Fibroblast of lung (primary cell): ENCODE results near the gene TTYH2. TPM values are rescaled to one million over a fixed set of nuclear protein-coding genes. Genes with fewer than 3 reads are reported as not detected.

Experiments used
- DNase-seq, 2 donors: peaks; one replicate each; pipeline versions ENCODE4 v3.0.0 to v3.0.0-alpha.2; 2010; ENCODE audit warnings: low read depth in 2 of 2
- H2AFZ ChIP-seq: 2 replicates; pipeline ENCODE4 v1.5.1; 2012; ENCODE audit warnings: low read length, control low read depth, inconsistent platforms
- H3K27ac ChIP-seq: 2 replicates; pipeline ENCODE4 v1.5.1; 2011; ENCODE audit warnings: low read length, control low read depth; ENCODE audit not compliant: insufficient read depth
- H3K27me3 ChIP-seq: 2 replicates; pipeline ENCODE4 v1.5.1; 2011; ENCODE audit warnings: mild to moderate bottlenecking, low read length; ENCODE audit not compliant: control insufficient read depth, insufficient read depth
- H3K36me3 ChIP-seq: 2 replicates; pipeline ENCODE4 v1.5.1; 2011; ENCODE audit warnings: low read length; ENCODE audit not compliant: control insufficient read depth, insufficient read depth
- H3K4me1 ChIP-seq: 2 replicates; pipeline ENCODE4 v1.5.1; 2011; ENCODE audit warnings: low read length; ENCODE audit not compliant: control insufficient read depth, insufficient read depth; ENCODE audit errors: extremely low read depth
- H3K4me2 ChIP-seq: 2 replicates; pipeline ENCODE4 v1.5.1; 2011; ENCODE audit warnings: low read length, control low read depth; ENCODE audit not compliant: insufficient read depth; ENCODE audit errors: extremely low read depth
- H3K4me3 ChIP-seq, 4 experiments: fragments of 200-600 bp in 1 of 4; sonication (generic) in 1 of 4; replicated peaks in 1 of 4; 2 replicates each; pipeline ENCODE4 v1.5.1; 2011 to 2016; ENCODE audit warnings: low read length in 4 of 4, low read depth in 3 of 4, mild to moderate bottlenecking in 3 of 4, control low read depth in 2 of 4, inconsistent platforms in 1 of 4, mixed read lengths in 1 of 4; ENCODE audit not compliant: insufficient read depth in 1 of 4; ENCODE audit errors: control extremely low read depth in 1 of 4
- H3K79me2 ChIP-seq: 2 replicates; pipeline ENCODE4 v1.5.1; 2012; ENCODE audit warnings: mild to moderate bottlenecking, low read length, inconsistent platforms; ENCODE audit not compliant: control insufficient read depth, insufficient read depth
- H3K9ac ChIP-seq: 2 replicates; pipeline ENCODE4 v1.5.1; 2011; ENCODE audit warnings: mild to moderate bottlenecking, low read length, control low read depth; ENCODE audit not compliant: insufficient read depth
- H3K9me3 ChIP-seq: 2 replicates; pipeline ENCODE4 v1.5.1; 2012; ENCODE audit warnings: low read depth, low read length; ENCODE audit not compliant: control insufficient read depth, insufficient read depth
- H4K20me1 ChIP-seq: 2 replicates; pipeline ENCODE4 v1.5.1; 2011; ENCODE audit warnings: low read length; ENCODE audit not compliant: control insufficient read depth, insufficient read depth; ENCODE audit errors: extremely low read depth
- EZH2 ChIP-seq: IDR thresholded peaks from 2 replicates; pipeline ENCODE4 v1.5.1; 2012; ENCODE audit warnings: low read length, control low read depth, mild to moderate bottlenecking; ENCODE audit errors: missing control alignments
- polyA plus RNA-seq, 2 donors: library from polyadenylated mRNA; depleted of rRNA in 1 of 2; stranded (reverse) in 1 of 2; unstranded in 1 of 2; fragments of >200 nt; gene quantifications; 2 replicates each; pipeline ENCODE4 v1.2.1, GENCODE V29; 2011 to 2012; ENCODE audit warnings: missing spikeins in 1 of 2
- total RNA-seq: library from RNA; depleted of rRNA; stranded (reverse); fragments of >200 nt; gene quantifications from 2 replicates; pipeline ENCODE4 v1.2.1, GENCODE V29; 2014
- TF ChIP-seq, protein P1 (sequence below), 2 donors: IDR thresholded peaks in 1 of 2; conservative IDR thresholded peaks in 1 of 2; 1 replicate in 1 of 2; 2 replicates in 1 of 2; pipeline ENCODE4 v1.5.1; 2011 to 2012; ENCODE audit warnings: low read length in 2 of 2, control low read depth in 1 of 2, inconsistent platforms in 1 of 2, low read depth in 1 of 2, mild to moderate bottlenecking in 1 of 2

Gene TTYH2
- total and polyA plus RNA-seq, 2 donors (not counting 1 experiment from before 2014, with no cell fraction given) = 0.99 to 1.2 TPM

DNA sequence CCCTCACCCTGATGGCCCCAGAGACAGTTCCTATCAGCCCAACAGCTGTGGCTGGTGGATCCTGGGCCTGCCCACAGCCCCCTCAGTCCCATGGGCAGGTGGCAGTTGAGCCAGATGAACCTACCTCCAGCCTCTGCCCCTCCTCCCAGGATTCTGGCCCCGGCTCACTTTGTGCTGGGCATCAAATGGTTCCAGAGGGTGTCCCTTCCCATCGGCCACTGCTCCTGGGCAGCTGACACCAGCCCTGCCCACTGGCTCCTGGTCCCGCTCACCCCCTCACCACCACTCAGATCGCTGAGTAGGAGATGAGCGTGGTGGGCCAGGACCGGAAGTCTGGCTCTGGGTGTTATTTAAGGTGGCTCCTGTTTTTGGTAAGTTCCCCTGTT, 2.0 kb downstream of the TTYH2 start:
- Histone ChIP-seq H3K9ac (no peak overlapping the region), H3K27me3 (peaks cover 4% of the 10 kb centered on the region), H3K27ac (no peak overlapping the region), H4K20me1 (no peaks in the 10 kb centered on the region), H3K4me2 (no peak overlapping the region), H2AFZ (no peak overlapping the region), H3K9me3 (no peaks in the 10 kb centered on the region), H3K4me1 (peaks cover 13% of the 10 kb centered on the region), H3K79me2 (no peaks in the 10 kb centered on the region), H3K36me3 (no peaks in the 10 kb centered on the region), H3K4me3 (no peak overlapping the region)
- TF ChIP-seq EZH2 = no peak
- TF ChIP-seq, protein P1, sequence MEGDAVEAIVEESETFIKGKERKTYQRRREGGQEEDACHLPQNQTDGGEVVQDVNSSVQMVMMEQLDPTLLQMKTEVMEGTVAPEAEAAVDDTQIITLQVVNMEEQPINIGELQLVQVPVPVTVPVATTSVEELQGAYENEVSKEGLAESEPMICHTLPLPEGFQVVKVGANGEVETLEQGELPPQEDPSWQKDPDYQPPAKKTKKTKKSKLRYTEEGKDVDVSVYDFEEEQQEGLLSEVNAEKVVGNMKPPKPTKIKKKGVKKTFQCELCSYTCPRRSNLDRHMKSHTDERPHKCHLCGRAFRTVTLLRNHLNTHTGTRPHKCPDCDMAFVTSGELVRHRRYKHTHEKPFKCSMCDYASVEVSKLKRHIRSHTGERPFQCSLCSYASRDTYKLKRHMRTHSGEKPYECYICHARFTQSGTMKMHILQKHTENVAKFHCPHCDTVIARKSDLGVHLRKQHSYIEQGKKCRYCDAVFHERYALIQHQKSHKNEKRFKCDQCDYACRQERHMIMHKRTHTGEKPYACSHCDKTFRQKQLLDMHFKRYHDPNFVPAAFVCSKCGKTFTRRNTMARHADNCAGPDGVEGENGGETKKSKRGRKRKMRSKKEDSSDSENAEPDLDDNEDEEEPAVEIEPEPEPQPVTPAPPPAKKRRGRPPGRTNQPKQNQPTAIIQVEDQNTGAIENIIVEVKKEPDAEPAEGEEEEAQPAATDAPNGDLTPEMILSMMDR (conservative IDR thresholded peaks at IDR 0.05 in 1 of 2, IDR thresholded peaks at IDR 0.05 in 1 of 2; ENCODE audit: low read depth in 1 of 2, low read length in 2 of 2) = no peak
- no peak for DNase-seq

DNA sequence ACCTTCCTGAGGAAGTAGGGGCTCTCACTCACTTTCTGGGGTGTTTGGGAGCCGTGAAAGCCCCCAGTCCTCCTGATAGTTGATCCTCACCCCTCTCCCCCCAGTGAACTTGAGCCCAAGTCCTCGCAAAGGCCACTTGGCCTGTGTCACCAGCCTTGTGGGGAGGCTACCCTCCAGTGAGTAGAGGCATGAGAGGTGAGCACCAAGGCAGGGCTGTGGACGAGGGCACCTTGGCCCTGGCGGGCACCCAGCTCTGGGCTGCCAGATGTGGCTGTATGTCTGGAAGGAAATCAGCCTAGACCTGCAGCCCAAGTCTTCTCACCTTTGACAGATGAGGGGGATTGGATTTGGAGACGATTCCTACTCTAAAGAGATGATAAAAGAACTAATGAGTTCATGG, 3.1 kb downstream of the TTYH2 start:
- Histone ChIP-seq H2AFZ (no peak overlapping the region), H3K4me1 (peaks cover 4% of the 10 kb centered on the region), H3K36me3 (no peaks in the 10 kb centered on the region), H3K4me3 (no peak overlapping the region), H3K4me2 (no peak overlapping the region), H3K79me2 (no peaks in the 10 kb centered on the region), H3K9me3 (no peaks in the 10 kb centered on the region), H3K27me3 (peaks cover 4% of the 10 kb centered on the region), H3K27ac (no peak overlapping the region), H3K9ac (no peak overlapping the region), H4K20me1 (no peaks in the 10 kb centered on the region)
- DNase-seq = no peak
- TF ChIP-seq EZH2 = no peak
- TF ChIP-seq, protein P1 (conservative IDR thresholded peaks at IDR 0.05 in 1 of 2, IDR thresholded peaks at IDR 0.05 in 1 of 2; ENCODE audit: low read depth in 1 of 2, low read length in 2 of 2) = no peak

DNA sequence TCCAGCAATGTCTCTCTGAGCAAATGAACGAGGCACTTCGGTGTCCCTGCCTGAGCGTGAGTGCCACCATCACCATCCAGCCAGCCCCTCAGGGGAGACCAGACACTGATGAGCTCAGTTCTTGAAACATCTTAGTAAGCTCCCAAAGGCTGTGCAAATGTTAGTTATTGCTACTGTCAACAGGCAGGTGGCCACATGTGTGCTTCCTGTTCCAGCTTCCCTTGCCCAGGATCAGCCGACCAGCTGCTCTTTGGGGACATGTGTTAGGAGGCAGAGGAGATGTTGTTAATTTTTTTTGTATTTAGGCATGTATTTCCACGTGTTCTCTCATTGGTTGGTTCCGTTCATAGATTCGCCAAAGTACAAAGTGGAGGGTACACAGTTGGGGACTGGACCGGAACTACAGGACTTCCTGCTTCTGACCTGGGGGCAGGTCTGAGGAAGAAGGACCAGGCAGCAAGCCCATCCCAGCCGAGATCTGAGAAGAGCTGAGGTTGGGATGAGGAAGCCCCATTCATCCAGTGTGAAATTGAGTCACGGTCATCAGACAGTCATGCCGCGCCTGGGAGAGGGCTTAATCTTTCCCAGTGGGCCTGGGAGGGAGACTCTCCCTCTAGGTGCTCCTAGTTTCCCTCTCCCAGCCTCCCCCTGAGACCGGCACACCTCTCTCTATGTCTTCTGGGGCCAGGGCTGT, 3.8 kb downstream of the TTYH2 start:
- no peak for DNase-seq
- no peak overlapping the region for H3K4me2 ChIP-seq
- TF ChIP-seq, protein P1 (conservative IDR thresholded peaks at IDR 0.05 in 1 of 2, IDR thresholded peaks at IDR 0.05 in 1 of 2; ENCODE audit: low read depth in 1 of 2, low read length in 2 of 2) = no peak
- no peak for TF ChIP-seq EZH2
- H3K27me3 ChIP-seq = peaks cover 4% of the 10 kb centered on the region
- H2AFZ ChIP-seq = no peak overlapping the region
- H3K36me3 ChIP-seq = no peaks in the 10 kb centered on the region
- no peaks in the 10 kb centered on the region for H3K9me3 ChIP-seq
- H3K27ac ChIP-seq = no peak overlapping the region
- no peak overlapping the region for H3K9ac ChIP-seq
- no peaks in the 10 kb centered on the region for H3K79me2 ChIP-seq
- no peak overlapping the region for H3K4me3 ChIP-seq
- no peaks in the 10 kb centered on the region for H3K4me1 ChIP-seq
- no peaks in the 10 kb centered on the region for H4K20me1 ChIP-seq
